Esophagus squamous epithelium (tissue), 4 donors: ENCODE results near the gene ERVV-1.

Experiments used
- CTCF ChIP-seq, 6 experiments: fragments of 450-650 bp in 4 of 6; fragments of 200-600 bp in 2 of 6; sonication (generic) in 2 of 6; IDR thresholded peaks; one replicate each; pipeline ENCODE4 v1.5.1; 2016 to 2019; ENCODE audit warnings: antibody characterized with exemption in 6 of 6, mild to moderate bottlenecking in 4 of 6, moderate library complexity in 4 of 6
- POLR2A ChIP-seq, 4 donors: fragments of 450-650 bp; IDR thresholded peaks; one replicate each; pipeline ENCODE4 v1.6.1; 2017; ENCODE audit warnings: antibody characterized with exemption in 4 of 4, mild to moderate bottlenecking in 4 of 4, moderate library complexity in 3 of 4

GRCh38 chr19:53015730-53016129, 2.0 kb downstream of the ERVV-1 start:
- TF ChIP-seq CTCF (IDR thresholded peaks at IDR 0.05) (no peak), POLR2A (IDR thresholded peaks at IDR 0.05) (no peak)
